K562 (cell line): ENCODE results near the gene CYB561A3. TPM values are rescaled to one million over a fixed set of nuclear protein-coding genes. Genes with fewer than 3 reads are reported as not detected.

Experiments
- CBX3 ChIP-seq, 2 experiments: IDR thresholded peaks; 1 replicate in 1 of 2; 2 replicates in 1 of 2; pipeline ENCODE4 v1.6.1; 2012; ENCODE audit warnings: inconsistent platforms in 2 of 2, low read length in 2 of 2, borderline replicate concordance in 1 of 2, control low read depth in 1 of 2
- EP400 ChIP-seq: fragments of 450-650 bp; IDR thresholded peaks from 2 replicates; pipeline ENCODE4 v1.6.1; 2017; ENCODE audit warnings: antibody characterized with exemption, mild to moderate bottlenecking, moderate library complexity
- FOXA1 ChIP-seq: fragments of 450-650 bp; IDR thresholded peaks from 2 replicates; pipeline ENCODE4 v1.6.1; 2016; ENCODE audit warnings: mild to moderate bottlenecking, borderline replicate concordance
- GABPB2 ChIP-seq: fragments of 250-450 bp; sonication (Bioruptor Pico); conservative IDR thresholded peaks from 2 replicates; pipeline ENCODE4 v1.5.1; 2021; ENCODE audit warnings: mild to moderate bottlenecking
- HMG20A ChIP-seq: fragments of 450-650 bp; formaldehyde crosslinking; conservative IDR thresholded peaks from 2 replicates; pipeline ENCODE4 v1.4.0; 2020; ENCODE audit warnings: mild to moderate bottlenecking, mixed read lengths
- HMG20B ChIP-seq: fragments of 250-450 bp; sonication (Bioruptor Pico); IDR thresholded peaks from 2 replicates; pipeline ENCODE4 v1.5.0; 2021; ENCODE audit warnings: mild to moderate bottlenecking
- HNRNPH1 ChIP-seq: fragments of 200-400 bp; formaldehyde crosslinking; optimal IDR thresholded peaks from 2 replicates; pipeline ENCODE3; 2017; ENCODE audit warnings: low read depth, mild to moderate bottlenecking, low read length, moderate library complexity
- KDM2B ChIP-seq: fragments of 250-450 bp; sonication (Bioruptor Pico); IDR thresholded peaks from 2 replicates; pipeline ENCODE4 v1.8.0; 2021; ENCODE audit warnings: mild to moderate bottlenecking, moderate library complexity
- MBD2 ChIP-seq: sonication (generic); IDR thresholded peaks from 2 replicates; pipeline ENCODE4 v1.6.1; 2016; ENCODE audit warnings: low read depth, borderline replicate concordance
- NELFE ChIP-seq: IDR thresholded peaks from 2 replicates; pipeline ENCODE4 v1.6.1; 2011; ENCODE audit warnings: mild to moderate bottlenecking; ENCODE audit not compliant: insufficient read depth, insufficient read length
- NFIC ChIP-seq: fragments of 450-650 bp; IDR thresholded peaks from 2 replicates; pipeline ENCODE4 v1.6.1; 2017; ENCODE audit warnings: mild to moderate bottlenecking, inconsistent platforms
- PYGO2 ChIP-seq: fragments of 450-650 bp; IDR thresholded peaks from 2 replicates; pipeline ENCODE4 v1.6.1; 2016; ENCODE audit warnings: mild to moderate bottlenecking, missing genetic modification characterization, moderate library complexity, missing compliant biosample characterization
- SMAD4 ChIP-seq: fragments of 250-450 bp; sonication (Bioruptor Pico); conservative IDR thresholded peaks from 2 replicates; pipeline ENCODE4 v1.8.0; 2021; ENCODE audit warnings: inconsistent platforms, mild to moderate bottlenecking, moderate library complexity
- SRSF3 ChIP-seq: fragments of 200-400 bp; formaldehyde crosslinking; IDR thresholded peaks from 2 replicates; pipeline ENCODE4 v1.6.1; 2016; ENCODE audit warnings: mild to moderate bottlenecking, low read length, moderate library complexity; ENCODE audit not compliant: insufficient read depth
- SRSF9 ChIP-seq: fragments of 200-400 bp; formaldehyde crosslinking; IDR thresholded peaks from 2 replicates; pipeline ENCODE4 v1.6.1; 2017; ENCODE audit warnings: low read depth, low read length, borderline replicate concordance
- U2AF2 ChIP-seq: fragments of 200-400 bp; formaldehyde crosslinking; optimal IDR thresholded peaks from 2 replicates; pipeline ENCODE3; 2017; ENCODE audit warnings: low read depth, mild to moderate bottlenecking, low read length
- ZFPM2 ChIP-seq: fragments of 250-450 bp; sonication (Bioruptor Pico); IDR thresholded peaks from 2 replicates; pipeline ENCODE4 v1.5.1; 2022; ENCODE audit warnings: mild to moderate bottlenecking
- ZFX ChIP-seq: sonication (generic); formaldehyde crosslinking; IDR thresholded peaks from 2 replicates; pipeline ENCODE4 v1.8.0; 2022; ENCODE audit warnings: mild to moderate bottlenecking, missing genetic modification reagents, moderate library complexity
- ZNF174 ChIP-seq: fragments of 250-450 bp; sonication (Bioruptor Pico); IDR thresholded peaks from 2 replicates; pipeline ENCODE4 v1.4.0; 2020; ENCODE audit warnings: mild to moderate bottlenecking
- ZNF507 ChIP-seq: conservative IDR thresholded peaks from 2 replicates; pipeline ENCODE4 v1.6.1; 2017; ENCODE audit warnings: missing genetic modification characterization, missing compliant biosample characterization
- ZNF830 ChIP-seq: fragments of 250-450 bp; sonication (Bioruptor Pico); IDR thresholded peaks from 2 replicates; pipeline ENCODE4 v1.5.0; 2021; ENCODE audit warnings: mild to moderate bottlenecking
- polyA plus RNA-seq, 8 experiments: library from polyadenylated mRNA; depleted of rRNA in 4 of 8; stranded (reverse) in 5 of 8; unstranded in 3 of 8; fragments of >200 nt; fragmentation: Nextera tagmentation in 2 of 8; fragmentation: Illumina TruSeq in 1 of 8; extraction: Ambion mirVana in 2 of 8; extraction: Trizol in 1 of 8; gene quantifications; 2 replicates each; pipeline versions ENCODE4 v1.2.1 to v1.2.3, GENCODE V29; 2011 to 2014; ENCODE audit warnings: inconsistent platforms in 1 of 8, missing spikeins in 1 of 8
- total RNA-seq, 7 experiments: library from RNA; depleted of rRNA in 6 of 7; stranded (reverse); fragments of >200 nt in 6 of 7; fragmentation: Illumina TruSeq in 2 of 7; extraction: Trizol in 2 of 7; gene quantifications; 2 replicates each; pipeline versions ENCODE4 v1.2.1 to v1.2.3, GENCODE V29; 2011 to 2021; ENCODE audit warnings: low replicate concordance in 1 of 7
- TF ChIP-seq, protein P1 (sequence below), 2 experiments: fragments of 250-450 bp in 1 of 2; fragments of 450-650 bp in 1 of 2; sonication (Bioruptor Pico) in 1 of 2; IDR thresholded peaks; 2 replicates each; pipeline versions ENCODE4 v1.6.1 to v1.8.0; 2016 to 2021; ENCODE audit warnings: mild to moderate bottlenecking in 2 of 2, moderate library complexity in 2 of 2, missing compliant biosample characterization in 1 of 2, missing genetic modification characterization in 1 of 2
- TF ChIP-seq, protein P2 (sequence below): IDR thresholded peaks from 2 replicates; pipeline ENCODE4 v1.6.1; 2014; ENCODE audit warnings: antibody characterized with exemption
- TF ChIP-seq, protein P3 (sequence below), 2 experiments: fragments of 450-650 bp; conservative IDR thresholded peaks; 2 replicates each; pipeline ENCODE4 v1.6.1; 2017; ENCODE audit warnings: mild to moderate bottlenecking in 2 of 2, moderate library complexity in 2 of 2

The CYB561A3 gene
- total and polyA plus RNA-seq, 9 of the 15 experiments (the other 6 are each of a cell fraction or from before 2014, with no cell fraction given): 29.2 to 78.9 (median 37.9) TPM

DNA sequence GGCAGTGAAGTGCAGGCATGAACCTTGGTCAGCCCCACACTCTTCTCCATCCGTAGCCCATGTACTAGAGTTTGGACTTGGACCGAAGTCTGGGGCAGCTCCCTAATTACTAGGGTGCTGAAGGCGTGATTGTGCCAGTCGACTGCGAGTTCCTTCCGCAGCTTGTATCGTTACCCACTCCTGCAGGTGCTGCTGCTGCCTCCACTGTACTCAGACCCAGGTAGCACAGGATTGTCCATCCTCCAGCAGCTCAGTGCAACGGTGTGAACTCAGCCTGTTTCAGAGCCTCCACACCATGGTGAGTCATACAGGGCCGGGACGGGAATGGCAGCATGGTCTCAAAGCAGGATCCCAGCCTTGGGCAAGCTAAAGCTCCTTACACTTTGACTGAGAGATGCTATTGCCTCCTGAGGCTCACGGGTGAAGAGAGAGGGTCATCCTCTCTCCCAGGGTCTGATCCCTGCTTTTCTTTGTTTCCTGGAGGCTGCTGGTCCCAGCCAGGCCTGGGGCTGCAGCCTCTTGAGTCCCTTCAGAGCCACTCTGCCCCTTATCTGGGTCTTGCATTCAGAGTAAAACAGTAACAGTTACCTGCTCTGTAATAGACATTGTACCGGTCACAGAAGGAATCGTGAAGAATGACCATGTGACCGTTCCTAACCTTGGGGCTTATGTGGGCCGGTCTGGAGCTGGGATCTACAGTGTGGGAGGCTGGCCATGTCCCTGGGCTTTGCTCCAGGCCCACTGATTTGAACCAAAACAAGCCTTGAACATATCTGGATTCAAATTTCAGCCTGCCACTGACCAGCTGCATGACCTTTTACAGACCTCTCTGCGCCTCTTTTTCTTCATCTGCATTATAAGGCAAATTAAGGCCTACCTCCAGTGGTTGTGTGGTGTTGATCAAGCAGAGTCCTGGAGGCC is 27.0 kb downstream of the CYB561A3 start (continued):
- no peak for TF ChIP-seq U2AF2
- TF ChIP-seq SRSF9: no peak
- TF ChIP-seq ZNF507 (tag): no peak
- TF ChIP-seq SRSF3: no peak
- no peak for TF ChIP-seq HNRNPH1
- TF ChIP-seq ZFX: peak; percentile 78
- TF ChIP-seq CBX3 (IDR thresholded peaks at IDR 0.05; ENCODE audit: borderline replicate concordance in 1 of 2, low read length in 2 of 2): 0 out of 3 replicates have a peak, but pooled peaks of 1 of the 2 experiments have one; percentile 14
- no peak for TF ChIP-seq NELFE
- TF ChIP-seq MBD2: no peak
- TF ChIP-seq KDM2B (CRISPR knock-in tag): no peak
- no peak for TF ChIP-seq HMG20B (CRISPR knock-in tag)
- no peak for TF ChIP-seq HMG20A (CRISPR knock-in tag)
- TF ChIP-seq PYGO2: no peak
- TF ChIP-seq, protein P1, sequence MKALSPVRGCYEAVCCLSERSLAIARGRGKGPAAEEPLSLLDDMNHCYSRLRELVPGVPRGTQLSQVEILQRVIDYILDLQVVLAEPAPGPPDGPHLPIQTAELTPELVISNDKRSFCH (CRISPR knock-in tag; IDR thresholded peaks at IDR 0.05): no peak
- TF ChIP-seq, protein P1 (tag; IDR thresholded peaks at IDR 0.05): no peak
- no peak for TF ChIP-seq ZFPM2 (CRISPR knock-in tag)
- no peak for TF ChIP-seq FOXA1
- TF ChIP-seq GABPB2 (CRISPR knock-in tag): no peak
- TF ChIP-seq, protein P2, sequence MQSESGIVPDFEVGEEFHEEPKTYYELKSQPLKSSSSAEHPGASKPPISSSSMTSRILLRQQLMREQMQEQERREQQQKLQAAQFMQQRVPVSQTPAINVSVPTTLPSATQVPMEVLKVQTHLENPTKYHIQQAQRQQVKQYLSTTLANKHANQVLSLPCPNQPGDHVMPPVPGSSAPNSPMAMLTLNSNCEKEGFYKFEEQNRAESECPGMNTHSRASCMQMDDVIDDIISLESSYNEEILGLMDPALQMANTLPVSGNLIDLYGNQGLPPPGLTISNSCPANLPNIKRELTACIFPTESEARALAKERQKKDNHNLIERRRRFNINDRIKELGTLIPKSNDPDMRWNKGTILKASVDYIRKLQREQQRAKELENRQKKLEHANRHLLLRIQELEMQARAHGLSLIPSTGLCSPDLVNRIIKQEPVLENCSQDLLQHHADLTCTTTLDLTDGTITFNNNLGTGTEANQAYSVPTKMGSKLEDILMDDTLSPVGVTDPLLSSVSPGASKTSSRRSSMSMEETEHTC: no peak
- TF ChIP-seq NFIC: no peak
- peak; percentile 42; the same call in 1 of the 2 replicates for TF ChIP-seq SMAD4 (CRISPR knock-in tag)
- peak; percentile 48; the same call in 1 of the 2 replicates for TF ChIP-seq EP400
- TF ChIP-seq, protein P3, sequence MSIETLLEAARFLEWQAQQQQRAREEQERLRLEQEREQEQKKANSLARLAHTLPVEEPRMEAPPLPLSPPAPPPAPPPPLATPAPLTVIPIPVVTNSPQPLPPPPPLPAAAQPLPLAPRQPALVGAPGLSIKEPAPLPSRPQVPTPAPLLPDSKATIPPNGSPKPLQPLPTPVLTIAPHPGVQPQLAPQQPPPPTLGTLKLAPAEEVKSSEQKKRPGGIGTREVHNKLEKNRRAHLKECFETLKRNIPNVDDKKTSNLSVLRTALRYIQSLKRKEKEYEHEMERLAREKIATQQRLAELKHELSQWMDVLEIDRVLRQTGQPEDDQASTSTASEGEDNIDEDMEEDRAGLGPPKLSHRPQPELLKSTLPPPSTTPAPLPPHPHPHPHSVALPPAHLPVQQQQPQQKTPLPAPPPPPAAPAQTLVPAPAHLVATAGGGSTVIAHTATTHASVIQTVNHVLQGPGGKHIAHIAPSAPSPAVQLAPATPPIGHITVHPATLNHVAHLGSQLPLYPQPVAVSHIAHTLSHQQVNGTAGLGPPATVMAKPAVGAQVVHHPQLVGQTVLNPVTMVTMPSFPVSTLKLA (conservative IDR thresholded peaks at IDR 0.05): peak; percentile 18 to 47; a peak in 1 of 4 replicates
- no peak for TF ChIP-seq ZNF174 (CRISPR knock-in tag)
- TF ChIP-seq ZNF830 (CRISPR knock-in tag): no peak
